GM19351 (cell line): ENCODE results near the gene PIGN.

Experiments
- ATAC-seq: cut with Tn5 transposase; IDR thresholded peaks from one replicate; pipeline ENCODE4 v1.9.1; 2021; ENCODE audit warnings: mild to moderate bottlenecking, moderate library complexity; ENCODE audit not compliant: unreplicated experiment

The PIGN gene, protein sequence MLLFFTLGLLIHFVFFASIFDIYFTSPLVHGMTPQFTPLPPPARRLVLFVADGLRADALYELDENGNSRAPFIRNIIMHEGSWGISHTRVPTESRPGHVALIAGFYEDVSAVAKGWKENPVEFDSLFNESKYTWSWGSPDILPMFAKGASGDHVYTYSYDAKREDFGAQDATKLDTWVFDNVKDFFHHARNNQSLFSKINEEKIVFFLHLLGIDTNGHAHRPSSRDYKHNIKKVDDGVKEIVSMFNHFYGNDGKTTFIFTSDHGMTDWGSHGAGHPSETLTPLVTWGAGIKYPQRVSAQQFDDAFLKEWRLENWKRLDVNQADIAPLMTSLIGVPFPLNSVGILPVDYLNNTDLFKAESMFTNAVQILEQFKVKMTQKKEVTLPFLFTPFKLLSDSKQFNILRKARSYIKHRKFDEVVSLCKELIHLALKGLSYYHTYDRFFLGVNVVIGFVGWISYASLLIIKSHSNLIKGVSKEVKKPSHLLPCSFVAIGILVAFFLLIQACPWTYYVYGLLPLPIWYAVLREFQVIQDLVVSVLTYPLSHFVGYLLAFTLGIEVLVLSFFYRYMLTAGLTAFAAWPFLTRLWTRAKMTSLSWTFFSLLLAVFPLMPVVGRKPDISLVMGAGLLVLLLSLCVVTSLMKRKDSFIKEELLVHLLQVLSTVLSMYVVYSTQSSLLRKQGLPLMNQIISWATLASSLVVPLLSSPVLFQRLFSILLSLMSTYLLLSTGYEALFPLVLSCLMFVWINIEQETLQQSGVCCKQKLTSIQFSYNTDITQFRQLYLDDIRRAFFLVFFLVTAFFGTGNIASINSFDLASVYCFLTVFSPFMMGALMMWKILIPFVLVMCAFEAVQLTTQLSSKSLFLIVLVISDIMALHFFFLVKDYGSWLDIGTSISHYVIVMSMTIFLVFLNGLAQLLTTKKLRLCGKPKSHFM

DNA sequence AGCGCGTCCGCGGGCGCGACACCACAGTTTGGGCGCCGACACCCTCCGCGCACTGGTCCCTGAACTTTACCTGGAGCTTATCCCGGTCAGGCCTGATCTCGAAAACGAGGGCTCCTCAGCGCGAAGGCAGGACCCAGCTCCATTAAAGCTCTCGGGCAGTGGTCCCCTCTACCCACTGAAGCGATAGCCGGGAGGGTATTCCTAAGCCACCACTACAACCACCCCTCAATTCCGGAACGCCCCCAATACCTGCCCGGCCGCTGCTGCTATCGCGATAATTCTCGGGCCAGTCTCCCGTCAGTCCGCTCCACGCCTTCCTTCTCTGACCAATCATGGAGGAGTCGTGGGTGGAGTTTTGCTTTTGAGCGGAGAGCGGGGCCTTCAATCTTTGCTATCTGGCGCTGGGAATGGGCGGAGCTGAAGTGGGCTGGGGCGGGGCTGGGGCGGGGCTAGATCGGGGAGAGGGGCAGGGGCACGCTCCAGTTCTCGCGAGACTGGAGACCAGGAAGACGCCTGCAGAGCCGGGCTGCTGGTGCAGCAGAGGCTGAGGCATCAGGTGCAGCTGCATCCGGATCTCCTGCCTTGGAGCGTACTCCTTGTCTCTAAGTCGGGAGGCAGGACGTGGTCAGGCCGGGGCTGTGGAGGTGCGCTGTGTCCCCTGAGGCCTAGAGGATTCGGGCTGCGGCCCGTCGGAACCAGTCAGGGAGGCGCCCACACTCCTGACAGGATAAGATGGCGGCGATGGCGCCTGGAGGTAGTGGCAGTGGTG is at the start of gene PIGN, which contains the start of gene RELCH:
TSS of gene PIGN (minus strand) at position 283 of the 769 bp plus-strand sequence. CDS start 25,703 bp downstream, outside the sequence.
TSS of gene RELCH (plus strand) at position 482 of the 769 bp plus-strand sequence. CDS start at position 733, 251 bp downstream.
- ATAC-seq, result peak; percentile 87

DNA sequence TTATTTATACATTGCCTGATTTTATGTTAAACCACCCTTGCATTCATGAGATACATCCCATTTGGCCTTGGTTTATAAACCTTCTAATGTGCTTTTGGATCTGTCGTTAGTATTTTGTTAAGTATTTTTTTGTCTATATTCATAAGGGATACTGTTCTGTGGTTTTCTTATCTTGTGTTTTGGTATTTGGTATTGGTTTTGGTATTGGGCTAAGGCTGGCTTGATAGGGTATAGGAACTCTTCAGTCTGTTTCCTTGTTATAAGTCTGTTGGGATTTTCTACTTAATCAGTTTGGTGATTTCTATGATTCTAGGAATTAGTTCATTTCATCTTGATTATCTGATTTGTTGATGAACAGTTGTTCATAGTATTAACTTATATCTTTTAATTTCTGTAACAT is 49.4 kb upstream of the PIGN start:
- ATAC-seq, result no peak

DNA sequence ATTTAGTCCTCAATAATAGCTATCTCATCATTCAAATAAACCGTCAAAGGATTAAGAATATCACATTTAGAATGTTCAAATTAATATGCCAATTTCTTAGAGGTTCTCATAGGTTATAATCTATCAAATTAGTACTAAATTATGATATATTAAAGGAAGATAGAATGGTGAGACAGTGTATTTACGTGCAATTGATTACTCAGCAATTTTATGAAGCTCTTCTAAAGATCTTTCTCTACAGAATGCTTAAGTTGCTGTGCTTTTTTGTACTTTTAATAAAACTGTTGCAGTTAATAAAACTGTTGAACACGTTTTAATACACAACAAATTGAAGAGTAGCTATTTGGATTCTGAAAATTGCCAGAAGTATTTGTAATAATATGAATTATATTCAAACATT is 39.2 kb upstream of the PIGN start:
- ATAC-seq, result no peak

DNA sequence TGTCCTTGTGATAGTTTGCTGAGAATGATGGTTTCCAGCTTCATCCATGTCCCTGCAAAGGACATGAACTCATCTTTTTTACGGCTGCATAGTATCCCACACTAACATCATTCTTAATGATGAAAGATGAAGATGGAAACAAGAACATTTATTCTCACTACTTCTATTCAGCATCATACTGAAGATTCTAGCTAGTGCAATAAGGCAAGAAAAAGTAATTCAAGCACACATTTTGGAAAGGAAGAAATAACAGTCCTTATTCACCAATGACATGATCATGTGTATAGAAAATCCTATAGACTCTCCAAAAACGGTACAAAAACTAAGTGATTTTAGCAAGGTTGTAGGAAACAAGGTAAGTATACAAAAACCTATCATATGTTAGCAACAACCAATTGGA is 37.4 kb upstream of the PIGN start:
- no peak for ATAC-seq

DNA sequence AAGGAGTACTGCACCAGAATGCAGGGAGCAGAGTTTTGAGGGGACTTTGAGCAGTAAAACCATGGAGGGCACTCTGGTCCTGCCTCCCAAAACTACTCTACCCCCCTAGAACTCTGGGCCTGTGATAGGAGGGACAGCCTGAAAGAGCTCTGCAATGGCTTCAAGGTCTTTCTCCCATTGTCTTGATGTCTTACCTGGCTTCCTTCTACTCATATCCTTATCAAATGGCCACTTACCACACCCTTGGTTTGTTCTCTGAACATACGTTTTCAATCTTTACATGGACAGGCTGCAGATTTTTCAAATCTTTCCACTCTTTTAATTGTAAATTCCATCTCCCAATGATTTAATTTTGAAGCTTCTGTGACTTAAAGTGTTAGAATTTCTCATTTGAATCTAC is 27.9 kb upstream of the PIGN start:
- ATAC-seq, result no peak

DNA sequence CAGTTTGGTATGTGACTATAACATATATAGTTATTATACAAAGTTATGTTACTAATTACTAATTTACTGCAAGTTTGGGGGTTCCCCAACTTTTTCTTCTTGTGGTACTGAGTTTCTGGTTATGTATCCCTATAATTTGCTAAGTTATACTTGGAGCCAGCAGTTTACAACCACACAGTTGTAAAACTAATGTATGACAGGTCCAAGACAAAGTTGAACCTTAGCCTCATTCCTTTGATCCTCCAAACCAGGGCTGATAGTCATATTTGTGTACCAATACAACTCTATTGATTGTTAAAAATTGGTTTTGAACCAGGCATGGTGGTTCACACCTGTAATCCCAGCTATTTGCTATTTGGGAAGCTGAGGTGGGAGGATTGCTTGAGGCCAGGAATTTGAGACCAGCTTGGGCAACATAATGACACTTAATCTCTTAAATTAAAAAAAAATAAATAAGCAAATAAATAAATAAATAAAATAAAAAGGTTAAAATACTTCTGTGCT is 24.5 kb upstream of the PIGN start:
- no peak for ATAC-seq

DNA sequence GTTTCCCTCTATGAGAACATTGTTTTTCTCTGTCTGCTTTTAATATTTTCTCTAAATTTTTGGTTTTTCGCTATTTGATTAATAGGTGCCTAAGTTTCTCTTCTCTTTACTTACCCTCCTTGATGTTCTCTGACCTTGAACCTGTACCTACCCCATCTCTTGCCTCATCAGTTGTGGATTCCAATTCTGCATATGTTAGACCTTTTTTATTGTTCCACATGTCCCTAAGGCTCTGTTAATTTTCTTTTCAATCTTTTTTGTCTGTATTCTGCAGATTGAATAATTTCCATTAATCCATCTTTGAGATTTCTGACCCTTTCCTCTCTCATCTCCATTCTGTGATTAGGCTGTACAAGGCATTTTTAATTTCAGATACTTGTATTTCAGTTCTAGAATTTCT is 23.3 kb upstream of the PIGN start:
- no peak for ATAC-seq

DNA sequence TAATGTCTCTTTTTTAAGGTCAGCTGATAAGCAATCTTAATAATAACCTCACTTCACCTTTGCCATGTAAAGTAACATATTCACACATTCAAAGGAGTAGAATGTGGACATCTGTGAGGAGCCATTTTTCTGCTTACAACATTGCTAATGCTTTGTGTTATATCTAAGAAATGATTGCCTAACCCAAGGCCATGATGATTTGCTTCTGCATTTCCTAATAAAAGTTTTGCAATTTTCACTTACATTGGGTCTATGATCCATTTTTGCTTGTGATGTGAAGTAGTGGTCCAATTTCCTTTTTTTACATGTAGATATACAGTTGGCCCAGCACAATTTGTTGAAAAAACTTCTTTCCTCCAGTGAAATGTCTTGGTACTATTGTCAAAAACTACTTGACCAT is 22.2 kb upstream of the PIGN start:
- no peak for ATAC-seq

DNA sequence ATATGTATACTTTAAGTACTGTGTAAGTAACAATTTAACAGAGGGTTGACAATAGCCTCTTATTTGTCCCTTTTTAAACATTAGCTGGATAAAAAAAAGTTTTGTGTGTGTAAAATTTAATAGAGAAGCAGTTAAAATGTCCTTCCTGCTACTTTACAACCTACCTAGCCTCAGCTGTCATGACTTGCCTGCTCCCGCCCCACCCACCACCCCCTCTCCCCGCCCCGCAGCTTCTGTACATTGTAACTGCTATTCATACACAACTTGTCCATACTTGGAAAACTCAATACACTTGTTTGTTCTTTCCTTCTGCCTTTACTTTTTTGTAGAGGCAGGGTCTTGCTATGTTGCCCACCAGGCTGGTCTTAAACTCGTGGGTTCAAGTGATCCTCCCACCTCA is 19.7 kb upstream of the PIGN start:
- no peak for ATAC-seq

DNA sequence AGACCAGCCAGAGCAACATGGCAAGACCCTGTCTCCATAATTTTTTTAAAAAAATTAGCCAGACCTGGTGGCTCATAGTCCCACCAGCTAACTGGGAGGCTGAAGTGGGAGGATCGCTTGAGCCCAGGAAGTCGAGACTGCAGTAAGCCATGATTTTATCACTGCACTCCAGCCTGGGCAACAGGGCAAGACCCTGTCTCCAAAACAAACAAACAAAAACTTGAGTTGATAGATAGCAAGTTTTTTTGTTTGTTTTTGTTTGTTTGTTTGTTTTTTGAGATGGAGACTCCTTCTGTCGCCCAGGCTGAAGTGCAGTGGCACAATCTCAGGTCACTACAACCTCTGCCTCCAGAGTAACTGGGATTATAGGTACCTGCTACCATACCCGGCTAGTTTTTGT is 19.0 kb upstream of the PIGN start:
- ATAC-seq, result no peak

DNA sequence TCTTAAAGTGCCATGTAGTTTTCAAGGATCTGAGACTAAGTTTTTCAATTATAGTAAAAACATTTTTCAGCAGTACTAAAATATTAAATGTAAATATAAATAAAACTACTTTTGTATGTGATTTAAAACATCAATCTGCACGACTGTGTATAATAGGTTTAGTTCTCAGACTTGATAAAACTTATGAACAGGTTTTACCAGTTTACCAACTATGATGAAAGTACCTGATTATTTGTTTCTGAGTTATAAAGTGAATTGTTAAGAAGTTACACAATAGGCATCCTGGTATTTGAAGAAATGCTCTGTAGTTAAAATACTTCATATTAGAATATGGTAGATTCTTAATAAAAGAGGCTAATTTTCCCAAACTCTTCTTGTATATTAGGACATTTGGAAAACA is 15.0 kb upstream of the PIGN start:
- ATAC-seq, result no peak

DNA sequence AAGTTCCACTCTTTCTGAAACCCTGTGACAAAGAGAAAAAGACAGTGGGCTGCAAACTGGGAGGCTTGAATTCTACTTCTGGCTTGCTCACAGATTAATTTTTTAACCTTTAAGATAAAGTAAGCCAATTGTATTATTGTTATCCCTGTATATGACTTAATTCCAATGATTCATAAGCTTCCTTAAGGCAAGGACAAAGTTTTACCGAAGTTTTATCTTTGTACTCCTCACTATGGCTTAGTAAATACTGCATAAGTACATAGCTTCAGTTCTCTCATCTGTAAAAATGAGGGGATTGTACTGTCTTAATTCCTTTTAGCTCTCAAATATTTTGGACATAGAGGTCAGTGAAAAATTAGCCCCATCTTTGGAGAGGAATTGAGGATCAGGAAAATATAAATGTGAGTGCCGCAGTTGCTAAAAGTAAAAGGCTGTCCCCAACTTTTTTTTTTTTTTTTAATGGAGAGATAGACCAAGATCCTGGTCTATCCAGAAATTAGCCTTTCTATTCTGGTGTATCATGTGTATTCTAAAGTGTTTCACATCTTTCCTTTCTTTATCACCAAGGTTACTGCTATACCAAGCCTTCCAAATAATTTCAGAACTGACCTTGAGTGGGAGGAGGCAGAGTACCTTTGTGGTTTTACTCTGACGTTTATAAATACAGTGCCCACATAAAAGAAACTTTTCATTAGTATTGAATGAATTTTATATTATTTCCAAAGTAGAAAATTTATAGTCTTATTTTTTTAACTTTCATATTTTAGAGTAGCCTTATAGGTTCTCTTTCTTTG is 13.5 kb upstream of the PIGN start:
- peak; percentile 63 for ATAC-seq

DNA sequence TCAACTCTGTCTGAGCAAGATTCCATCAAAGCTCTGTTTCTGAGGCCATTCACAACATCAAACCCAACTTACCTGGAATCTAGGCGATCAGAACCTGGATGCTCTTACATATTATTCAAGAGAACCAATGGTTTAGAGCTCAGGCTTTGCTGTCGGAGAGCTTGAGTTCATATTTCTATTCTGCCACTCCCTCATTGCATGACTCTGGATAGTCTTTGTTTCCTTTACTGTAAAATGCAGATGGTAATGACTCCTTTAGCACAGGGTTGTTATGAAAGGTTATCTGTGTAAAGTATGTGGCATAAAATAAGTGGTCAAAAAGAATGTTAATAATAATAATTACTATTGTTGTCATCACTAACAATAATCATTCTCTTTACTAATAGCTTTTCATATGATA is 12.8 kb upstream of the PIGN start:
- no peak for ATAC-seq

DNA sequence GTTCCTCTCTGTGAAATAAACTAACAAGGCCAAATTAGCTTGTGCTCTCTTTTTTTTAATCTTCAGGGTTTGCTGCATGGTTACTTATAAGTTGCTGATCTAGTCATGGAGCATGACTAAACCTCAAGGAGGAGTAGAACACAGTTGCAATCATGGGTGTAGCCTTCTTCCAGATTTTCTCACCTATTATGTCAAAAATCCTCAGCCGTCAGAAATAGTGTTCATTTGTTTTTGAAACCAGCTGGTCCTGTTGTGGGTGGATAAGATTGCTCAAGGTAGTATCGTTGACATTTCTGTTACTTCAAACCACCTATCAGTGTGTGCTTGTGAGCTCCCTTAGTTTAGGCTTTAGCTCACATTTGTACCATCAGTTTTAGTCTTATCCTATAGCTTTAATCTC is 11.4 kb upstream of the PIGN start:
- ATAC-seq, result no peak

DNA sequence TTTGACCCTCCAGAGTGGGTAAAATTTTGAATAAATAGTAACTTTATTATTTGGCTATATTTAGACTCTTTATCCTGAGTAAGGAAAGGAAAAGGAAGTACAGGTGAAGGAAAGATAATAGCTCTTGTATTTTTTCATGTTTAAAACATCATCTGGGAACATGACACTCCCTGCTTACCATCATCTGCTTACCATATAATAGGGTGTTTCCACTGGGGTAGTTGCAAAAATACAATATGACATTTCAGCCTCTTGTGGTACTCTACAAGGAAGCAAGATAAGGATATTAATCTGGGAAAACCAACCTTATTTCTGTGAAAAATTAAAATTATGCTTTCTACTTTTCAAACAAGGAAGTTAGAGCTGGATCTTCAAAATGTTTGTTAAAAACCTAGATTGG is 10.1 kb upstream of the PIGN start:
- no peak for ATAC-seq

DNA sequence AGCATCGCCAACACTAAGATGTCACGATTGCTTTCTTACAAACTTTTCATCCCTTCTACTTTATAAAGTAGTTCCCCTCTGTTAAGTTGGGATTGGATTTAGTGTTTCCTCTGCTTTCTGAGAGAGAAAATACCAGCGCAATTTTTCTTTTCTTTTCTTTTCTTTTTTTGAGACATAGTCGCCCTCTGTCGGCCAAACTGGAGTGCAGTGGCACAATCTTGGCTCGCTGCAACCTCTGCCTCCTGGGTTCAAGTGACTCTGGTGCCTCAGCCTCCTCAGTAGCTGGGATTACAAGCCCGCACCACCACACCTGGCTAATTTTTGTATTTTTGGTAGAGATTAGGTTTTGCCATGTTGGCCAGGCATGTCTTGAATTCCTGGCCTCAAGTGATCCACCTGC is 9.2 kb upstream of the PIGN start:
- ATAC-seq, result no peak

DNA sequence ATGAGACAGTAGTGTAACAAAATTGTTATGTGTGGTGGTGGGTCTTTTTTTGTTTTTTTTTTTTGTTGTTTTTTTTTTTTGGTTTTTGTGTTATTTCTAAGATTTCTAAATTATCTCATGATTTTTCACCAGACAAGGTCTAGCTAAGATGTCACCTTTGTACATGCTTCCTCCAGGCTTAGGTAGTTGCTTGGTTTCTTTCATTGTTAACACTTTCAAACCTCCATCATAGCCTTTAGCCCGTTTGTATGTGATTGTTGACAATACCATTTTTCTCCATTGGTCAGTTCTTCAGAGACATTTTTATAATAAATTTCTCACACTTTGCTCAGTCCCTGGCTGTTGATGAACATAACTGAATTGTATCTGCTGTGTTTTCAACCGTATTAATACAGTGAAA is 2.4 kb upstream of the PIGN start:
- no peak for ATAC-seq

DNA sequence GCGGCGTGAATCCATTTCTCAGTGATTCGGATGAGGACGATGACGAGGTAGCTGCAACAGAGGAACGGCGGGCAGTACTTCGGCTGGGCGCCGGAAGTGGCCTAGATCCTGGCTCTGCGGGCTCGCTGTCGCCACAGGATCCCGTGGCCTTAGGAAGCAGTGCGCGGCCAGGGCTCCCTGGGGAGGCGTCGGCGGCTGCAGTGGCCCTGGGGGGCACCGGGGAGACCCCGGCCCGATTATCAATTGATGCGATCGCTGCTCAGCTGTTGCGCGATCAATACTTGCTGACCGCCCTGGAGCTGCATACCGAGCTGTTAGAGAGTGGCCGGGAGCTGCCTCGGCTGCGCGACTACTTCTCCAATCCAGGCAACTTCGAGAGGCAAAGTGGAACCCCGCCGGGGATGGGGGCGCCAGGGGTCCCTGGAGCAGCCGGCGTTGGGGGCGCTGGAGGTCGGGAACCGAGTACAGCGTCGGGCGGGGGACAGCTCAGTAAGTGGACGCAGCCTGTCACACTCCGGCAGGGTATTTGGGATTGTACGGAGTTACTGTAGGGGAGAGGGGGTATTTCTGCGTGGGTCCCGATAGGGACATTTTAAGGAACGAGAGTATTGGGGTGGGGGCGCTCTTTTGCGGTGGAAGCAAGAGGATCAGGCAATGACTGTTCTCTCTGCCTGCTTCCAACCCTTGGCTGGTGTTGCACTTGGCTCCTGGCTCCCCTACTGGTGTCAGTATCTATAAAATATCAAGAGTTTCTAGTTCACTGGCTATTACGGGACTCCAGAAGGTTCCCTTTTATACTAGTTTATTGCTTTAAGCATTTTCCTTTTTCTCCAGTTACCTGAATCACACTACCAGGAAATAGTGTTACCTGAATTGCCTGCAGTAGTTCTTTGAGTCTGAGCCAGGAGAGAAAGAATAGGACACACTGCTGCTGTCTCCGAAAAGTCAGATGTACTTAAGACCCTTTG is 971 bp upstream of the PIGN start:
- ATAC-seq, result peak; percentile 18

DNA sequence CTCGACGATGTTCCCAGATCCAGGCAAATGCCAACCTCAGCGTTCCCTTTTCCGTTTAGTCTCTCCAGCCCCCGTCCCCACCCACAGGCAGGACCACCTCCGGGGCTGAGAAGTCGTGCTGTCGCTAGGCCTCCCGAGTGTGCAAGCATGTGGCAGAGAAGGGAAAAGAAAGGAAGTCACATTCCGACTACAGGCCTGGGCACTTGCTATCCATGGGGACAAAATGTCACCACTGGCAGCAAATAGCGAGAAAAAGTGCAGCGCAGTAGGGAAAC is 420 bp downstream of the PIGN start:
- peak; percentile 1 for ATAC-seq
